GM23248 (cell line): ENCODE measurements around the gene TALDO1.

ENCODE experiments used
- EZH2 ChIP-seq: fragments of 200-600 bp; sonication (generic); IDR thresholded peaks from 2 replicates; pipeline ENCODE4 v1.6.1; 2018; ENCODE audit warnings: antibody characterized with exemption, mild to moderate bottlenecking; ENCODE audit not compliant: insufficient read depth, poor library complexity, severe bottlenecking
- EZH2phosphoT487 ChIP-seq: fragments of 200-600 bp; sonication (generic); IDR thresholded peaks from 2 replicates; pipeline ENCODE4 v1.6.1; 2018; ENCODE audit warnings: antibody characterized with exemption, moderate library complexity, mild to moderate bottlenecking, low read depth; ENCODE audit not compliant: insufficient read depth

GRCh38 chr11:765802-766091, 18.5 kb downstream of the TALDO1 start:
- TF ChIP-seq EZH2 (no peak), EZH2phosphoT487 (no peak)
